Lower leg skin (tissue), 3 donors: ENCODE data around the gene SGTB.
"Not testable (repeated sequence)": the region's sequence is repeated elsewhere in the genome, so short reads cannot be mapped to it uniquely, and the experiment has no call there.

ENCODE experiments used
- CTCF ChIP-seq, 3 donors: fragments of 450-650 bp; IDR thresholded peaks; one replicate each; pipeline ENCODE4 v1.5.1; 2016; ENCODE audit warnings: antibody characterized with exemption in 3 of 3, mild to moderate bottlenecking in 3 of 3, moderate library complexity in 2 of 3
- POLR2A ChIP-seq, 2 donors: fragments of 450-650 bp; IDR thresholded peaks; one replicate each; pipeline ENCODE4 v1.6.1; 2016 to 2017; ENCODE audit warnings: antibody characterized with exemption in 2 of 2, mild to moderate bottlenecking in 1 of 2, moderate library complexity in 1 of 2

DNA sequence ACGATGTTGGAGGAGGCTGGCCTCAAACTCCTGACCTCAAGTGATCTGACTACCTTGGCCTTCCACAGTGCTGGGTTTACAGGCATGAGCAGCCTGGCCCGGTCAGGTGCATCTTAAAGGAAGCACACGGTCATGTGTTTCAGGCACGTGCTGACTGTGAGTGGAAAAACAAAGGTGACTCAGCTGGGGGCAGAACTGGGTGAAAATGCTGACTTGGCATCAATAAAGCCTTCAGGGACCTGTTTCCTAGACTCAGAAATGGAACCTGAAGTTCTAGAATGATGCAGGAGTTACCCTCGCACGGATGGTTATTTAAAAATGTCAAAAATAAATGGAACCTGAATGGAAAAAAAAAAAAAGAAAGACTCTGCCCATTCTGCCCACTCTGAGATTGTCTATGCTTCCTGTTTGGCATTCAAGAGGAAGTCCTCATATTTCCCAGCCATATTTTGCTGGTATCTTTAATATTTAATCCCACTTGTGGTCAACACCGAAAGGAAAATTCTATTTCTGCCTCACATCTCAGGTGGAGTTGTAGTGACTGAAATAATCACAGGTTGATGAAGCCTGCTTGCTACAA is 12.4 kb upstream of the SGTB start:
- TF ChIP-seq POLR2A, CTCF (IDR thresholded peaks at IDR 0.05): not testable (repeated sequence)
